Body of pancreas (tissue), 4 donors: ENCODE results near the gene KRT82. TPM values are rescaled to one million over a fixed set of nuclear protein-coding genes. Genes with fewer than 3 reads are reported as not detected.

Source experiments
- ATAC-seq: fragments of 150-250 bp; one replicate; pipeline ENCODE4 v1.9.1; 2016
- DNase-seq, 4 donors: peaks; one replicate each; pipeline ENCODE4 v3.0.0-alpha.2; 2019
- H3K27ac ChIP-seq, 4 donors: fragments of 200-600 bp; sonication (generic); 1 replicate in 3 of 4; 2 replicates in 1 of 4; pipeline versions ENCODE4 v1.5.1 to v1.6.1; 2016 to 2019; ENCODE audit warnings: mild to moderate bottlenecking in 1 of 4, mixed read lengths in 1 of 4, moderate library complexity in 1 of 4
- H3K27me3 ChIP-seq, 2 donors: fragments of 200-600 bp; sonication (generic); one replicate each; pipeline ENCODE4 v1.6.0; 2016; ENCODE audit warnings: mild to moderate bottlenecking in 1 of 2
- H3K36me3 ChIP-seq, 2 donors: fragments of 200-600 bp; sonication (generic); replicated peaks in 1 of 2; 2 replicates each; pipeline ENCODE4 v1.5.1; 2016; ENCODE audit warnings: low read depth in 2 of 2; ENCODE audit not compliant: insufficient read depth in 1 of 2
- H3K4me1 ChIP-seq: fragments of 200-600 bp; sonication (generic); one replicate; pipeline ENCODE4 v1.6.0; 2016
- H3K4me3 ChIP-seq, 2 donors: fragments of 200-600 bp; sonication (generic); 1 replicate in 1 of 2; 2 replicates in 1 of 2; pipeline ENCODE4 v1.5.1; 2016 to 2019
- H3K9me3 ChIP-seq, 3 donors: fragments of 200-600 bp; sonication (generic); 1 replicate in 2 of 3; 2 replicates in 1 of 3; pipeline ENCODE4 v1.5.1; 2016
- POLR2A ChIP-seq, 3 donors: fragments of 450-650 bp; IDR thresholded peaks; one replicate each; pipeline ENCODE4 v1.6.1; 2016; ENCODE audit warnings: antibody characterized with exemption in 3 of 3, mild to moderate bottlenecking in 2 of 3
- WGBS, 2 donors: methylation state at CpG; one replicate each; pipeline ENCODE4 v1.1.5; 2017; 5-methylcytosine and 5-hydroxymethylcytosine counted together
- intact Hi-C: fragments of 100-400 bp; cut with DNase I; formaldehyde crosslinking; loops from one replicate; pipeline ENCODE4 v1.15.1; 2023
- total RNA-seq, 2 donors: library from RNA; depleted of rRNA; stranded (reverse); fragments of >200 nt; gene quantifications; one replicate each; pipeline ENCODE4 v1.1.0, GENCODE V29; 2016
- TF ChIP-seq, protein P1 (sequence below), 7 experiments: fragments of 450-650 bp in 4 of 7; fragments of 200-600 bp in 3 of 7; sonication (generic) in 3 of 7; IDR thresholded peaks; one replicate each; pipeline ENCODE4 v1.5.1; 2016 to 2019; ENCODE audit warnings: antibody characterized with exemption in 7 of 7

KRT82 gene
- total RNA-seq, 2 donors from 2014 or later: not detected

DNA sequence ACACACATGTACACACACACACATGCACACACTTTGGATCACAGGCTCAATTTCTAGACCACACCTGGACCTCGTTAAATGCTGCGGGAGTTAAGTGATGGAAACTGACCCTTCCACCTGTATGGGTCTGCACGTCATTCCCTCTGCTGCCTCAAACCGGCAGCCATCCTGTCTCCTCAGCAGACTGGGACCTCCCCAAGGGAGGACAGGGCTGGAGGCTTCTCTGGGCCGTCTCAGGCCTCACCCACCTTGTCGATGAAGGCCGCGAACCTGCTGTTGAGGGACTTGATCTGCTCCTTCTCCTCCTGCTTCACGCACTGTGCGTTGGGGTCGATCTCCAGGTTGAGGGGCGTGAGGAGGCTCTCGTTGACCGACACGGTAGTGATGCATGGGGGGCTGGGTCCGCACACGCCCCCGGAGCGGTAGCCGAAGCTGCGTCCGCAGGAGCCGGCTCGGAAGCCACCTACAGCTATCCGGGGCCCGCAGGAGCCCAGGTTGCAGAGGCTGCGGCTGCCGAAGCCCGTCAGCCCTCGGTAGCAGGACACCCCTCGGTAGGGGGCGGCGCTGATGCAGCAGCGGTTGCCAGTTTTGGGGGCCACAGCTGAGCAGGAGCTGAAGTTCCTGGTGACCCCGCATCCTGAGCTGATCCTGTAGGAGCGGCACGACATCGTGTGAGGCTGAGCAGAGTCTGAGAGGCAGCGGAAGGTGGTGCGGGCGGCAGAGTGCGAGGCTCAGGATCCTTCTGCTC lies 39.2 kb downstream of the KRT82 start, which contains the start of gene KRT85:
KRT85 (minus strand) TSS at position 744 of the 748 bp plus-strand sequence; CDS start at position 668, 76 bp downstream.
- Histone ChIP-seq H3K4me3 (no peak within 1 kb of the TSS), H3K36me3 (no peaks in the 10 kb centered on the region), H3K4me1 (peaks cover 7% of the 10 kb centered on the region), H3K27me3 (no peaks in the 10 kb centered on the region), H3K9me3 (no peaks in the 10 kb centered on the region), H3K27ac (no peak within 1 kb of the TSS)
- 82 to 89% methylated on average over 33 to 41 of the region's 42 CpGs for WGBS, 2 donors
- TF ChIP-seq POLR2A (IDR thresholded peaks at IDR 0.05): no peak
- TF ChIP-seq, protein P1, sequence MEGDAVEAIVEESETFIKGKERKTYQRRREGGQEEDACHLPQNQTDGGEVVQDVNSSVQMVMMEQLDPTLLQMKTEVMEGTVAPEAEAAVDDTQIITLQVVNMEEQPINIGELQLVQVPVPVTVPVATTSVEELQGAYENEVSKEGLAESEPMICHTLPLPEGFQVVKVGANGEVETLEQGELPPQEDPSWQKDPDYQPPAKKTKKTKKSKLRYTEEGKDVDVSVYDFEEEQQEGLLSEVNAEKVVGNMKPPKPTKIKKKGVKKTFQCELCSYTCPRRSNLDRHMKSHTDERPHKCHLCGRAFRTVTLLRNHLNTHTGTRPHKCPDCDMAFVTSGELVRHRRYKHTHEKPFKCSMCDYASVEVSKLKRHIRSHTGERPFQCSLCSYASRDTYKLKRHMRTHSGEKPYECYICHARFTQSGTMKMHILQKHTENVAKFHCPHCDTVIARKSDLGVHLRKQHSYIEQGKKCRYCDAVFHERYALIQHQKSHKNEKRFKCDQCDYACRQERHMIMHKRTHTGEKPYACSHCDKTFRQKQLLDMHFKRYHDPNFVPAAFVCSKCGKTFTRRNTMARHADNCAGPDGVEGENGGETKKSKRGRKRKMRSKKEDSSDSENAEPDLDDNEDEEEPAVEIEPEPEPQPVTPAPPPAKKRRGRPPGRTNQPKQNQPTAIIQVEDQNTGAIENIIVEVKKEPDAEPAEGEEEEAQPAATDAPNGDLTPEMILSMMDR (IDR thresholded peaks at IDR 0.05): no peak
- ATAC-seq: no peak
- no peak for DNase-seq
- intact Hi-C loops: no loop called here

DNA sequence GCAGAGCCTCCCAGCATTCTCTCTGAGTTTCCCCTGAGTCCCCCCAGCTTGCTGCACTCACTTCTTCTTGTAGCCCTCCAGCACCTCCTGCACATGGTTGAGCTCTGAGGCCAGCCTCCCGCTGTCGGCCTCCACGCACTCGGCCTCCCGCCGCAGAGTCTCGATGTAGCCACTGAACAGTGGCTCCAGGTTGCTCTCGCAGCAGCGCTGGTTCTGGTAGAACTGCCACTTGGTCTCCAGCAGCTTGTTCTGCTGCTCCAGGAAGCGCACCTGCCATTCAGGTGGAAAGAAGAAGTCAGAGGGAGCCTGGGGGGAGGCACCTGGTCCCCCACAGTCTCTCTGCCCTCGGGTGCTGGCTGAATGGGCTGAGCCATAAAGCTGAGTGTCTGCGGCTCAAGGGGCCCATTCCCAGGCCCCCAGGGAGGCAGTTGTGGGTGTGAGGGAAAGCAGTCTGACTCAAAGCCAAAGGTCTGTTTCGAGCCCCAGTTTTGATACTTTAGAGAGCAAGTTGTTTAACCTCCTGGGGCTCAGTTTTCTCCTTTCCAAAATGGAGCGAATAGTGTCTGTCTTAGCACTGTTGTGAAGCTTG lies 41.1 kb downstream of the KRT82 start:
- Histone ChIP-seq H3K36me3 (no peaks in the 10 kb centered on the region), H3K27ac (no peak overlapping the region), H3K27me3 (no peaks in the 10 kb centered on the region), H3K4me3 (no peak overlapping the region), H3K4me1 (peaks cover 7% of the 10 kb centered on the region), H3K9me3 (no peaks in the 10 kb centered on the region)
- DNase-seq (no peak), ATAC-seq (no peak)
- intact Hi-C loops: no loop called here
- TF ChIP-seq POLR2A (IDR thresholded peaks at IDR 0.05): no peak
- TF ChIP-seq, protein P1 (IDR thresholded peaks at IDR 0.05): no peak
- WGBS, 2 donors: 84 to 92% methylated on average over 11 to 14 of the region's 14 CpGs

DNA sequence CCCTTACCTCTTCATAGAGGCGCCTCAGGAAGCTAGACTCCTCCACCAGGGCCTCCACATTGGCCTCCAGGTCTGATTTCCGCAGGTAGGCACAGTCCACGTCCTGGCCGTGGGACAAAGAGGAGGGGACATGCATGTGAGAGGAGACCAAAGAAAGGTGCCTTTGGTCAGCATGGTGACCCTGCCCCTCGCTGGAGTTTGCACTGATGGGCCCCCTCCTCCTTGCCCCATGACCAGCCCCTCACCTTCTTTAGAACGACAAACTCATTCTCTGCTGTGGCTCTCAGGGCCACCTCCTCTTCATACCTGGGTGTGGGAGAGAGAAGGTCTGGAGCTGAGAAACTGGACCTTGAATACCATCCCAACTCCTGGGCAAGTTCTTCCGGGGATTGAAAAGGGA lies 42.1 kb downstream of the KRT82 start:
- DNase-seq (no peak), ATAC-seq (no peak)
- Histone ChIP-seq H3K27ac (no peak overlapping the region), H3K27me3 (no peaks in the 10 kb centered on the region), H3K4me1 (peaks cover 7% of the 10 kb centered on the region), H3K36me3 (no peaks in the 10 kb centered on the region), H3K4me3 (no peak overlapping the region), H3K9me3 (no peaks in the 10 kb centered on the region)
- no peak for TF ChIP-seq POLR2A (IDR thresholded peaks at IDR 0.05)
- TF ChIP-seq, protein P1 (IDR thresholded peaks at IDR 0.05): no peak
- intact Hi-C loops: no loop called here
- WGBS, 2 donors: 80 to 87% methylated on average over 7 of the region's 7 CpGs

DNA sequence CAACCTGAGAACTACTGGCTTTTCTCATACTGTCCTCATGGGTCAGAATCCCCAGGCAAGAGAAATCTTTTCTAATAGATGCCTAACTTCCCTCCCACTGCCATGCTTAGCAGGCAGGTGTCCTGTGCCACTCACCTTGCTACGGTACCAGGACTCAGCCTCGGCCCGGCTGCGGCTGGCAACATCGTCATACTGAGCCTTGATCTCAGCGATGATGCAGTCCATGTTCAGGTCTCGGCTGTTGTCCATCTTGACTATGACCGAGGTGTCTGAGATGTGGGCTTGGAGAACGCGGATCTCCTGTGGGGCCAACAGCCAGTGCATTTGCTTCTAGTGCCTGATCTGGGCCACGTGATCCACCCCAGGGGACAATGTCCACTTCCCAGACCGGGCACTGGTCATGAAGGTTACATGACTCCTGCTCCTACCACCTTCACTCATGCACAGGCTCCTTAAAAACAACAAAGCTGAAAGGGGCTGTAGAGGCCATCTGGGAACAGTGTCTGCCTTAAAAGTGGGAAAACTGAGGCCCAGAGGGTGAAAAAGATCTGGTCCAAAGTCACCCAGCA lies 42.9 kb downstream of the KRT82 start:
- ATAC-seq (no peak), DNase-seq (no peak)
- no peak for TF ChIP-seq POLR2A (IDR thresholded peaks at IDR 0.05)
- TF ChIP-seq, protein P1 (IDR thresholded peaks at IDR 0.05): no peak
- Histone ChIP-seq H3K9me3 (no peaks in the 10 kb centered on the region), H3K27ac (no peak overlapping the region), H3K27me3 (no peaks in the 10 kb centered on the region), H3K36me3 (no peaks in the 10 kb centered on the region), H3K4me3 (no peak overlapping the region), H3K4me1 (peaks cover 7% of the 10 kb centered on the region)
- 90 to 94% methylated on average over 12 of the region's 12 CpGs for WGBS, 2 donors
- intact Hi-C loops: no loop called here
